ENCODE results near the gene PACSIN2.

- TF ChIP-seq CTCF (IDR thresholded peaks at IDR 0.05) = no peak
- TF ChIP-seq TCF7L2 (IDR thresholded peaks at IDR 0.05; ENCODE audit: low read depth, low read length) = no peak
- no peak for TF ChIP-seq POLR2AphosphoS5 (IDR thresholded peaks at IDR 0.05; ENCODE audit: low read depth, low read length)
These were observed 143.6 kb downstream of the PACSIN2 start for GRCh38 chr22:42871146-42872050.
